HCT116 (cell line): ENCODE results near the gene LDLRAD4. TPM values are rescaled to one million over a fixed set of nuclear protein-coding genes. Genes with fewer than 3 reads are reported as not detected.
"Not testable (repeated sequence)": the region's sequence is repeated elsewhere in the genome, so short reads cannot be mapped to it uniquely, and the experiment has no call there.

ENCODE experiments used
- ATAC-seq: fragments of 200-7000 bp; cut with Tn5 transposase; 2 replicates; pipeline ENCODE4 v1.9.1; 2020; ENCODE audit warnings: mild to moderate bottlenecking, moderate library complexity
- BruUV-seq: library from RNA; stranded (reverse); fragments of 400-500 nt; replicated peaks from 2 replicates; lab custom pipeline; 2021; lab: Mats Ljungman, UMichigan
- CTCF ChIA-PET: fragments of 300-600 bp; sonication (Branson Sonifier 250); formaldehyde crosslinking; loops from one replicate; lab custom pipeline; 2021; ENCODE audit warnings: antibody characterized with exemption; lab: Charles Lee
- POLR2A ChIA-PET: fragments of 300-600, 350-600 bp; sonication (Branson Sonifier 250); formaldehyde crosslinking; loops from one replicate; lab custom pipeline; 2021; ENCODE audit warnings: antibody characterized with exemption; lab: Charles Lee
- RAD21 ChIA-PET, 2 experiments: fragments of 300-600 bp; sonication (Branson Sonifier 250); formaldehyde crosslinking; loops; one replicate each; lab custom pipeline; 2023; ENCODE audit warnings: low total read pairs in 2 of 2; ENCODE audit not compliant: uncharacterized antibody in 2 of 2, unreplicated experiment in 2 of 2, low non-redundant PET in 1 of 2; lab: Charles Lee
- DNase-seq: peaks from one replicate; pipeline ENCODE4 v3.0.0-alpha.2; 2010; ENCODE audit warnings: low read depth, low spot score
- H2AFZ ChIP-seq: fragments of 200-600 bp; shearing (Covaris generic), sonication (generic); 2 replicates; pipeline ENCODE4 v1.6.1; 2017; ENCODE audit warnings: low read depth, mixed run types, mixed read lengths, antibody characterized with exemption, low read length; ENCODE audit not compliant: poor library complexity, severe bottlenecking
- H3K27ac ChIP-seq: 2 replicates; pipeline ENCODE4 v1.5.1; 2012; ENCODE audit warnings: low read depth, low read length
- H3K27me3 ChIP-seq: fragments of 200-600 bp; sonication (generic); 2 replicates; pipeline ENCODE4 v1.6.1; 2016; ENCODE audit warnings: mixed run types, low read length, mixed read lengths; ENCODE audit not compliant: insufficient read depth
- H3K36me3 ChIP-seq, 2 experiments: fragments of 200-500 bp in 1 of 2; fragments of 200-600 bp in 1 of 2; sonication (Bioruptor generic) in 1 of 2; sonication (generic) in 1 of 2; 2 replicates each; pipeline versions ENCODE4 v1.5.1 to v1.6.1; 2014 to 2016; ENCODE audit warnings: low read length in 2 of 2, inconsistent platforms in 1 of 2, mixed read lengths in 1 of 2, mixed run types in 1 of 2; ENCODE audit not compliant: insufficient read depth in 2 of 2, control insufficient read depth in 1 of 2
- H3K4me1 ChIP-seq, 2 experiments: fragments of 200-600 bp in 1 of 2; sonication (generic) in 1 of 2; 2 replicates each; pipeline versions ENCODE4 v1.5.1 to v1.6.1; 2012 to 2017; ENCODE audit warnings: low read length in 2 of 2, inconsistent platforms in 1 of 2, mild to moderate bottlenecking in 1 of 2, mixed read lengths in 1 of 2, mixed run types in 1 of 2, moderate library complexity in 1 of 2; ENCODE audit not compliant: insufficient read depth in 2 of 2, control insufficient read depth in 1 of 2
- H3K4me2 ChIP-seq: fragments of 200-600 bp; sonication (generic); 2 replicates; pipeline ENCODE4 v1.6.1; 2017; ENCODE audit warnings: mixed run types, low read length, mixed read lengths
- H3K4me3 ChIP-seq, 2 experiments: fragments of 200-600 bp in 1 of 2; sonication (generic) in 1 of 2; replicated peaks in 1 of 2; 2 replicates each; pipeline ENCODE4 v1.5.1; 2011 to 2016; ENCODE audit warnings: low read length in 2 of 2, control low read depth in 1 of 2, low read depth in 1 of 2, mild to moderate bottlenecking in 1 of 2, mixed read lengths in 1 of 2, mixed run types in 1 of 2
- H3K79me2 ChIP-seq: fragments of 200-600 bp; sonication (generic); 2 replicates; pipeline ENCODE4 v1.6.1; 2017; ENCODE audit warnings: mild to moderate bottlenecking, mixed run types, low read length, moderate library complexity, mixed read lengths; ENCODE audit not compliant: insufficient read depth
- H3K9ac ChIP-seq: fragments of 200-600 bp; sonication (generic); 2 replicates; pipeline ENCODE4 v1.6.1; 2016; ENCODE audit warnings: low read length, mixed read lengths
- H3K9me2 ChIP-seq: fragments of 200-600 bp; sonication (generic), shearing (Covaris generic); 2 replicates; pipeline ENCODE4 v1.6.1; 2017; ENCODE audit warnings: mixed run types, mild to moderate bottlenecking, moderate library complexity; ENCODE audit not compliant: insufficient read depth
- H3K9me3 ChIP-seq, 2 experiments: fragments of 200-500 bp in 1 of 2; fragments of 200-600 bp in 1 of 2; sonication (Bioruptor generic) in 1 of 2; sonication (generic) in 1 of 2; 2 replicates each; pipeline ENCODE4 v1.6.1; 2014 to 2017; ENCODE audit warnings: low read length in 2 of 2, mixed read lengths in 2 of 2, inconsistent platforms in 1 of 2, low read depth in 1 of 2, mild to moderate bottlenecking in 1 of 2, mixed run types in 1 of 2, moderate library complexity in 1 of 2; ENCODE audit not compliant: control insufficient read depth in 1 of 2, insufficient read depth in 1 of 2
- H4K20me1 ChIP-seq: fragments of 200-600 bp; sonication (generic), shearing (Covaris generic); 2 replicates; pipeline ENCODE4 v1.6.1; 2017; ENCODE audit warnings: mixed run types, mild to moderate bottlenecking, moderate library complexity; ENCODE audit not compliant: insufficient read depth
- CBX3 ChIP-seq: IDR thresholded peaks from 2 replicates; pipeline ENCODE4 v1.6.1; 2012; ENCODE audit warnings: low read depth
- ELF1 ChIP-seq: IDR thresholded peaks from 2 replicates; pipeline ENCODE4 v1.6.1; 2012; ENCODE audit warnings: low read depth, borderline replicate concordance
- EZH2 ChIP-seq: fragments of 200-600 bp; sonication (generic); IDR thresholded peaks from 2 replicates; pipeline ENCODE4 v1.6.1; 2017; ENCODE audit warnings: antibody characterized with exemption, mixed run types
- FOSL1 ChIP-seq: IDR thresholded peaks from 2 replicates; pipeline ENCODE4 v1.6.1; 2012; ENCODE audit warnings: low read depth
- JUND ChIP-seq: IDR thresholded peaks from 2 replicates; pipeline ENCODE4 v1.6.1; 2012
- MAX ChIP-seq: IDR thresholded peaks from 2 replicates; pipeline ENCODE4 v1.6.1; 2012
- POLR2A ChIP-seq: IDR thresholded peaks from 2 replicates; pipeline ENCODE4 v1.7.0; 2011; ENCODE audit warnings: borderline replicate concordance; ENCODE audit not compliant: insufficient read depth, insufficient read length; ENCODE audit errors: extremely low read depth
- POLR2AphosphoS5 ChIP-seq: IDR thresholded peaks from 2 replicates; pipeline ENCODE4 v1.6.1; 2011; ENCODE audit warnings: mild to moderate bottlenecking, low read depth, low read length, moderate library complexity
- RAD21 ChIP-seq: IDR thresholded peaks from 2 replicates; pipeline ENCODE4 v1.6.1; 2012; ENCODE audit warnings: low read depth, mild to moderate bottlenecking
- SIN3A ChIP-seq: IDR thresholded peaks from 2 replicates; pipeline ENCODE4 v1.6.1; 2012; ENCODE audit warnings: low read depth
- SP1 ChIP-seq: IDR thresholded peaks from 2 replicates; pipeline ENCODE4 v1.6.1; 2012; ENCODE audit warnings: low read depth
- SRF ChIP-seq: IDR thresholded peaks from 2 replicates; pipeline ENCODE4 v1.6.1; 2012; ENCODE audit warnings: low read depth
- TCF7L2 ChIP-seq: IDR thresholded peaks from 2 replicates; pipeline ENCODE4 v1.7.0; 2011; ENCODE audit warnings: borderline replicate concordance, inconsistent platforms; ENCODE audit not compliant: insufficient read depth, insufficient read length; ENCODE audit errors: extremely low read depth
- YY1 ChIP-seq: IDR thresholded peaks from 2 replicates; pipeline ENCODE4 v1.6.1; 2011; ENCODE audit warnings: low read length, low read depth, moderate library complexity, mild to moderate bottlenecking; ENCODE audit not compliant: insufficient replicate concordance; ENCODE audit errors: extremely low read depth
- ZBTB33 ChIP-seq: IDR thresholded peaks from 2 replicates; pipeline ENCODE4 v1.6.1; 2011; ENCODE audit warnings: mild to moderate bottlenecking, low read length, moderate library complexity; ENCODE audit not compliant: insufficient replicate concordance; ENCODE audit errors: extremely low read depth
- ZFX ChIP-seq: fragments of 450-650 bp; IDR thresholded peaks from 2 replicates; pipeline ENCODE4 v1.6.1; 2017
- ZNF274 ChIP-seq: fragments of 200-500 bp; sonication (Bioruptor generic); IDR thresholded peaks from 2 replicates; pipeline ENCODE4 v1.6.1; 2014; ENCODE audit warnings: mild to moderate bottlenecking, low read depth, low read length, inconsistent platforms
- intact Hi-C: fragments of 100-400 bp; cut with micrococcal nuclease; formaldehyde crosslinking; loops from 2 replicates; pipeline ENCODE4 v1.10.0; 2022
- total RNA-seq: library from RNA; stranded (reverse); gene quantifications from one replicate; pipeline ENCODE4 v1.2.1, GENCODE V29; 2021; ENCODE audit not compliant: unreplicated experiment
- TF ChIP-seq, protein P1 (sequence below), 3 experiments: fragments of 200-600 bp in 1 of 3; sonication (generic) in 1 of 3; IDR thresholded peaks in 2 of 3; conservative IDR thresholded peaks in 1 of 3; 2 replicates each; pipeline ENCODE4 v1.5.1; 2012 to 2017; ENCODE audit warnings: low read depth in 2 of 3, low read length in 2 of 3, antibody characterized with exemption in 1 of 3, borderline replicate concordance in 1 of 3, control low read depth in 1 of 3, mild to moderate bottlenecking in 1 of 3, mixed read lengths in 1 of 3, mixed run types in 1 of 3, moderate library complexity in 1 of 3; ENCODE audit not compliant: insufficient read depth in 1 of 3

The LDLRAD4 gene
- total RNA-seq, 1 experiment from 2014 or later, result 1.2 TPM

GRCh38 chr18:13606604-13607254, 388.2 kb downstream of the LDLRAD4 start:
- POLR2A ChIA-PET, result no interaction called here
- no TSS peak for BruUV-seq
- no peak for ATAC-seq

GRCh38 chr18:13608024-13608562, 389.5 kb downstream of the LDLRAD4 start:
- DNase-seq, H3K36me3 ChIP-seq, H3K4me2 ChIP-seq, H4K20me1 ChIP-seq, H3K79me2 ChIP-seq, H3K9me2 ChIP-seq, POLR2A ChIA-PET, H3K27me3 ChIP-seq, H2AFZ ChIP-seq, BruUV-seq, H3K27ac ChIP-seq, ATAC-seq, intact Hi-C loops, H3K4me1 ChIP-seq, H3K9me3 ChIP-seq, H3K4me3 ChIP-seq, H3K9ac ChIP-seq, CTCF ChIA-PET: not testable (repeated sequence)
- RAD21 ChIA-PET, result interaction anchor here in 1 of 2 experiments (0.7 kb wide), 1 partner anchor 29 kb away, joined by 3 read pairs; no protein-coding TSS in a partner anchor

More at GRCh38 chr18:13606604-13607254, 388.2 kb downstream of the LDLRAD4 start:
- ChIA-PET RAD21 (no interaction called here), CTCF (no interaction called here)
- H3K27ac ChIP-seq, result no peak overlapping the region
- no peak overlapping the region for H3K4me2 ChIP-seq
- H3K4me3 ChIP-seq, result no peak overlapping the region
- no peaks in the 10 kb centered on the region for H3K36me3 ChIP-seq
- H3K27me3 ChIP-seq, result no peaks in the 10 kb centered on the region
- no peak for TF ChIP-seq ZBTB33
- TF ChIP-seq, protein P1, sequence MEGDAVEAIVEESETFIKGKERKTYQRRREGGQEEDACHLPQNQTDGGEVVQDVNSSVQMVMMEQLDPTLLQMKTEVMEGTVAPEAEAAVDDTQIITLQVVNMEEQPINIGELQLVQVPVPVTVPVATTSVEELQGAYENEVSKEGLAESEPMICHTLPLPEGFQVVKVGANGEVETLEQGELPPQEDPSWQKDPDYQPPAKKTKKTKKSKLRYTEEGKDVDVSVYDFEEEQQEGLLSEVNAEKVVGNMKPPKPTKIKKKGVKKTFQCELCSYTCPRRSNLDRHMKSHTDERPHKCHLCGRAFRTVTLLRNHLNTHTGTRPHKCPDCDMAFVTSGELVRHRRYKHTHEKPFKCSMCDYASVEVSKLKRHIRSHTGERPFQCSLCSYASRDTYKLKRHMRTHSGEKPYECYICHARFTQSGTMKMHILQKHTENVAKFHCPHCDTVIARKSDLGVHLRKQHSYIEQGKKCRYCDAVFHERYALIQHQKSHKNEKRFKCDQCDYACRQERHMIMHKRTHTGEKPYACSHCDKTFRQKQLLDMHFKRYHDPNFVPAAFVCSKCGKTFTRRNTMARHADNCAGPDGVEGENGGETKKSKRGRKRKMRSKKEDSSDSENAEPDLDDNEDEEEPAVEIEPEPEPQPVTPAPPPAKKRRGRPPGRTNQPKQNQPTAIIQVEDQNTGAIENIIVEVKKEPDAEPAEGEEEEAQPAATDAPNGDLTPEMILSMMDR (IDR thresholded peaks at IDR 0.05 in 2 of 3, conservative IDR thresholded peaks at IDR 0.05 in 1 of 3; ENCODE audit: borderline replicate concordance in 1 of 3, insufficient read depth in 1 of 3, low read depth in 2 of 3, low read length in 2 of 3), result no peak
- no peak for TF ChIP-seq MAX
- no peak for TF ChIP-seq SP1
- TF ChIP-seq YY1, result no peak
- no peak for TF ChIP-seq ZFX
- no peak for TF ChIP-seq ZNF274
- TF ChIP-seq RAD21, result no peak
- no peak for TF ChIP-seq POLR2AphosphoS5
- no peak for TF ChIP-seq SRF
- TF ChIP-seq TCF7L2, result no peak
- no peak for TF ChIP-seq EZH2
- no peak for TF ChIP-seq JUND
- no peak for TF ChIP-seq POLR2A
- no peak for TF ChIP-seq CBX3
- no peak for TF ChIP-seq FOSL1
- TF ChIP-seq ELF1, result no peak
- TF ChIP-seq SIN3A, result no peak
- H3K9me3 ChIP-seq, result no peaks in the 10 kb centered on the region
- no peak overlapping the region for H2AFZ ChIP-seq
- peaks cover 0 to 4% of the 10 kb centered on the region in 2 experiments; a peak in 2 of 4 replicates for H3K4me1 ChIP-seq
- no peaks in the 10 kb centered on the region for H4K20me1 ChIP-seq
- intact Hi-C loops, result no loop called here
- no peak for DNase-seq
- no peaks in the 10 kb centered on the region for H3K9me2 ChIP-seq
- no peaks in the 10 kb centered on the region for H3K79me2 ChIP-seq
- H3K9ac ChIP-seq, result no peak overlapping the region
